Vagina (tissue), 2 donors: ENCODE results near the gene OCSTAMP.

Experiments
- CTCF ChIP-seq, 3 experiments: fragments of 450-650 bp in 2 of 3; fragments of 200-600 bp in 1 of 3; sonication (generic) in 1 of 3; IDR thresholded peaks; one replicate each; pipeline ENCODE4 v1.5.1; 2017 to 2019; ENCODE audit warnings: antibody characterized with exemption in 3 of 3, mild to moderate bottlenecking in 2 of 3, moderate library complexity in 2 of 3
- POLR2A ChIP-seq, 2 donors: fragments of 450-650 bp; IDR thresholded peaks; one replicate each; pipeline ENCODE4 v1.6.1; 2017; ENCODE audit warnings: antibody characterized with exemption in 2 of 2, mild to moderate bottlenecking in 2 of 2, moderate library complexity in 2 of 2

- TF ChIP-seq POLR2A (IDR thresholded peaks at IDR 0.05) (no peak), CTCF (IDR thresholded peaks at IDR 0.05) (no peak)
These were observed 38.4 kb upstream of the OCSTAMP start for GRCh38 chr20:46588532-46589511.
